HEK293 (cell line): ENCODE results near the gene RAP2A.

Experiments
- CTCF ChIA-PET: fragments of 350-600 bp; formaldehyde crosslinking; extraction: SDS; loops from one replicate; lab custom pipeline; 2021; ENCODE audit warnings: antibody characterized with exemption; lab: Yijun Ruan, JAX
- POLR2A ChIA-PET: fragments of 300-600 bp; formaldehyde crosslinking; extraction: SDS; loops from one replicate; lab custom pipeline; 2020; ENCODE audit warnings: antibody characterized with exemption, inconsistent platforms; lab: Yijun Ruan, JAX
- H3K27ac ChIP-seq: fragments of 200-500 bp; sonication (Bioruptor generic); 2 replicates; pipeline ENCODE4 v1.5.1; 2014; ENCODE audit warnings: low read depth, low read length, control low read depth, inconsistent platforms; ENCODE audit errors: extremely low read depth
- H3K36me3 ChIP-seq, 2 experiments: fragments of 200-500 bp in 1 of 2; sonication (Bioruptor generic) in 1 of 2; 1 replicate in 1 of 2; 2 replicates in 1 of 2; pipeline ENCODE4 v1.5.1; 2014 to 2017; ENCODE audit warnings: inconsistent platforms in 2 of 2, low read length in 2 of 2; ENCODE audit not compliant: control insufficient read depth in 2 of 2, insufficient read depth in 1 of 2
- H3K4me1 ChIP-seq: fragments of 200-500 bp; sonication (Bioruptor generic); 2 replicates; pipeline ENCODE4 v1.5.1; 2014; ENCODE audit warnings: mild to moderate bottlenecking, low read length, inconsistent platforms; ENCODE audit not compliant: control insufficient read depth, insufficient read depth
- H3K4me3 ChIP-seq: 2 replicates; pipeline ENCODE4 v1.5.1; 2011; ENCODE audit warnings: low read depth, mild to moderate bottlenecking, control low read depth, low read length, moderate library complexity
- H3K9me3 ChIP-seq: fragments of 200-500 bp; sonication (Bioruptor generic); 2 replicates; pipeline ENCODE4 v1.5.1; 2014; ENCODE audit warnings: low read depth, low read length, inconsistent platforms; ENCODE audit not compliant: control insufficient read depth, insufficient read depth
- AEBP2 ChIP-seq: fragments of 450-650 bp; formaldehyde crosslinking; IDR thresholded peaks from 2 replicates; pipeline ENCODE4 v1.5.1; 2016; ENCODE audit warnings: missing biosample characterization, missing genetic modification characterization, borderline replicate concordance
- GLIS2 ChIP-seq: fragments of 450-650 bp; formaldehyde crosslinking; IDR thresholded peaks from 2 replicates; pipeline ENCODE4 v1.5.1; 2016; ENCODE audit warnings: missing biosample characterization, missing genetic modification characterization
- KLF16 ChIP-seq: fragments of 450-650 bp; formaldehyde crosslinking; IDR thresholded peaks from 2 replicates; pipeline ENCODE4 v1.5.1; 2017; ENCODE audit warnings: missing biosample characterization, missing genetic modification characterization
- MYNN ChIP-seq: fragments of 450-650 bp; formaldehyde crosslinking; IDR thresholded peaks from 2 replicates; pipeline ENCODE4 v1.5.1; 2016; ENCODE audit warnings: missing biosample characterization, missing genetic modification characterization, borderline replicate concordance
- OSR2 ChIP-seq: fragments of 450-650 bp; formaldehyde crosslinking; IDR thresholded peaks from 2 replicates; pipeline ENCODE4 v1.5.1; 2016; ENCODE audit warnings: missing biosample characterization, missing genetic modification characterization
- SETDB1 ChIP-seq: IDR thresholded peaks from one replicate; pipeline ENCODE4 v1.6.1; 2017; ENCODE audit warnings: mild to moderate bottlenecking, low read length, moderate library complexity, mixed read lengths; ENCODE audit not compliant: insufficient read length
- ZNF2 ChIP-seq: fragments of 450-650 bp; formaldehyde crosslinking; IDR thresholded peaks from 2 replicates; pipeline ENCODE4 v1.5.1; 2016; ENCODE audit warnings: missing biosample characterization, missing genetic modification characterization
- ZNF571 ChIP-seq: fragments of 450-650 bp; formaldehyde crosslinking; IDR thresholded peaks from 2 replicates; pipeline ENCODE4 v1.5.0; 2017; ENCODE audit warnings: missing biosample characterization, missing genetic modification characterization
- ZNF664 ChIP-seq: fragments of 450-650 bp; formaldehyde crosslinking; IDR thresholded peaks from 2 replicates; pipeline ENCODE4 v1.5.1; 2016; ENCODE audit warnings: missing biosample characterization, missing genetic modification characterization
- ZNF76 ChIP-seq: fragments of 450-650 bp; formaldehyde crosslinking; IDR thresholded peaks from 2 replicates; pipeline ENCODE4; 2016; ENCODE audit warnings: low read depth, missing biosample characterization, missing genetic modification characterization, borderline replicate concordance
- TF ChIP-seq, protein P1 (sequence below): fragments of 450-650 bp; formaldehyde crosslinking; IDR thresholded peaks from 2 replicates; pipeline ENCODE4 v1.5.1; 2016; ENCODE audit warnings: missing biosample characterization, missing genetic modification characterization
- TF ChIP-seq, protein P2 (sequence below): fragments of 450-650 bp; formaldehyde crosslinking; IDR thresholded peaks from 2 replicates; pipeline ENCODE4 v1.5.1; 2017; ENCODE audit warnings: missing biosample characterization, missing genetic modification characterization
- TF ChIP-seq, protein P3 (sequence below): fragments of 450-650 bp; formaldehyde crosslinking; IDR thresholded peaks from 2 replicates; pipeline ENCODE4 v1.5.1; 2016; ENCODE audit warnings: missing biosample characterization, missing genetic modification characterization, borderline replicate concordance

Gene RAP2A

DNA sequence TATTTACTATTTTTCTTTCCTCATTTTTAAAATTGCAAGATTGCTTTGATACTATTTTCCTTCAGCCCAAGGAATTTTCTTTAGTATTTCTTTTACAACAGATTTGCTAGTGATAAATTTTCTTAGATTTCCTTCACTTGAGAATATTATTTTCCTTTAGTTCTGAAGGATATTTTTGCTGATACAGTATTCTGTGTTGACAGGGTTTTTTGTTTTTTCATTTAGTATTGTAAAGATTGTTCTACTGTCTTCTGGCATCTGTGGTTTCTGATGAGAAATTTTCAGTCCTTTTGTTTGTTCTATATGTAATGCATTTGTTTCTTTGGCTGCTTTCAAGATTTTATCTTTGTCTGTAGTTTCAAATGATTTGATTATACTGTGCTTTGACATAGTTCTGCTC, 20.7 kb downstream of the RAP2A start:
- POLR2A ChIA-PET: no interaction called here
- H3K9me3 ChIP-seq: no peaks in the 10 kb centered on the region
- no peaks in the 10 kb centered on the region for H3K4me1 ChIP-seq
- no peak overlapping the region for H3K4me3 ChIP-seq
- peak; percentile 82 for TF ChIP-seq SETDB1
- no peak for TF ChIP-seq ZNF571
- CTCF ChIA-PET: no interaction called here
- H3K27ac ChIP-seq: no peak overlapping the region
- peaks cover 0 to 5% of the 10 kb centered on the region in 2 experiments; a peak in 1 of 3 replicates for H3K36me3 ChIP-seq

DNA sequence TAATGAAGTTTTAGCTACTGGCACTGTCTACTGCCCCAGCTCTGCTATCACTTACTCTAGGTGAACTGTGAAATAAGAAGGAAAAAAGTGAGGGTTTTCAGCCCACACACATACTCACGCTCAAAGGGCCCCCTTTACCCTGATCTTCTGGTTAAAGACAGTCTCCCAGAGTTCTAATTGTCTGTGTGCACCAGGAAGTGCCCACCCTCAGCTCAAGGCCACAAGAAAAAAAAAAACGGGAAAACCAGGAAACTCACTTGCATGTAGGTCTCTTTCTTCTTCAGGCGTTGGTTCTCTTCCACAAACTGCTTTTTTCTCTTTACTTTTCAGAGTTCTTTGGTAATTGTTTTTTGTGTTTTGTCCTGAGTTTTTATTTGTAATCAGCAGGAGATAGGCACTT, 22.1 kb downstream of the RAP2A start:
- ChIA-PET POLR2A (interaction anchor here (1.0 kb wide), 1 partner anchor 23 kb away, joined by 3 read pairs; no protein-coding TSS in a partner anchor), CTCF (interaction anchor here (0.5 kb wide), 1 partner anchor 135 kb away, joined by 3 read pairs; no protein-coding TSS in a partner anchor)
- no peak overlapping the region for H3K27ac ChIP-seq
- peaks cover 0 to 5% of the 10 kb centered on the region in 2 experiments; a peak in 1 of 3 replicates for H3K36me3 ChIP-seq
- TF ChIP-seq KLF16 (tag by site-specific recombination) (no peak), GLIS2 (no peak)
- TF ChIP-seq, protein P1, sequence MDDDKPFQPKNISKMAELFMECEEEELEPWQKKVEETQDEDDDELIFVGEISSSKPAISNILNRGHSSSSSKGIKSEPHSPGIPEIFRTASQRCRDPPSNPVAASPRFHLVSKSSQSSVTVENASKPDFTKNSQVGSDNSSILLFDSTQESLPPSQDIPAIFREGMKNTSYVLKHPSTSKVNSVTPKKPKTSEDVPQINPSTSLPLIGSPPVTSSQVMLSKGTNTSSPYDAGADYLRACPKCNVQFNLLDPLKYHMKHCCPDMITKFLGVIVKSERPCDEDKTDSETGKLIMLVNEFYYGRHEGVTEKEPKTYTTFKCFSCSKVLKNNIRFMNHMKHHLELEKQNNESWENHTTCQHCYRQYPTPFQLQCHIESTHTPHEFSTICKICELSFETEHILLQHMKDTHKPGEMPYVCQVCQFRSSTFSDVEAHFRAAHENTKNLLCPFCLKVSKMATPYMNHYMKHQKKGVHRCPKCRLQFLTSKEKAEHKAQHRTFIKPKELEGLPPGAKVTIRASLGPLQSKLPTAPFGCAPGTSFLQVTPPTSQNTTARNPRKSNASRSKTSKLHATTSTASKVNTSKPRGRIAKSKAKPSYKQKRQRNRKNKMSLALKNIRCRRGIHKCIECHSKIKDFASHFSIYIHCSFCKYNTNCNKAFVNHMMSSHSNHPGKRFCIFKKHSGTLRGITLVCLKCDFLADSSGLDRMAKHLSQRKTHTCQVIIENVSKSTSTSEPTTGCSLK (tag by site-specific recombination): no peak
- H3K4me3 ChIP-seq: no peak overlapping the region
- no peaks in the 10 kb centered on the region for H3K9me3 ChIP-seq
- H3K4me1 ChIP-seq: 0 out of 2 replicates have a peak, but pooled peaks cover 3% of the 10 kb centered on the region

- TF ChIP-seq ZNF76 (tag by site-specific recombination): no peak
- TF ChIP-seq ZNF664 (tag by site-specific recombination): no peak
- TF ChIP-seq MYNN (tag by site-specific recombination): no peak
- no peak for TF ChIP-seq ZNF2 (tag by site-specific recombination)
- TF ChIP-seq, protein P2, sequence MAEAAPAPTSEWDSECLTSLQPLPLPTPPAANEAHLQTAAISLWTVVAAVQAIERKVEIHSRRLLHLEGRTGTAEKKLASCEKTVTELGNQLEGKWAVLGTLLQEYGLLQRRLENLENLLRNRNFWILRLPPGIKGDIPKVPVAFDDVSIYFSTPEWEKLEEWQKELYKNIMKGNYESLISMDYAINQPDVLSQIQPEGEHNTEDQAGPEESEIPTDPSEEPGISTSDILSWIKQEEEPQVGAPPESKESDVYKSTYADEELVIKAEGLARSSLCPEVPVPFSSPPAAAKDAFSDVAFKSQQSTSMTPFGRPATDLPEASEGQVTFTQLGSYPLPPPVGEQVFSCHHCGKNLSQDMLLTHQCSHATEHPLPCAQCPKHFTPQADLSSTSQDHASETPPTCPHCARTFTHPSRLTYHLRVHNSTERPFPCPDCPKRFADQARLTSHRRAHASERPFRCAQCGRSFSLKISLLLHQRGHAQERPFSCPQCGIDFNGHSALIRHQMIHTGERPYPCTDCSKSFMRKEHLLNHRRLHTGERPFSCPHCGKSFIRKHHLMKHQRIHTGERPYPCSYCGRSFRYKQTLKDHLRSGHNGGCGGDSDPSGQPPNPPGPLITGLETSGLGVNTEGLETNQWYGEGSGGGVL (tag by site-specific recombination): no peak
- TF ChIP-seq, protein P3, sequence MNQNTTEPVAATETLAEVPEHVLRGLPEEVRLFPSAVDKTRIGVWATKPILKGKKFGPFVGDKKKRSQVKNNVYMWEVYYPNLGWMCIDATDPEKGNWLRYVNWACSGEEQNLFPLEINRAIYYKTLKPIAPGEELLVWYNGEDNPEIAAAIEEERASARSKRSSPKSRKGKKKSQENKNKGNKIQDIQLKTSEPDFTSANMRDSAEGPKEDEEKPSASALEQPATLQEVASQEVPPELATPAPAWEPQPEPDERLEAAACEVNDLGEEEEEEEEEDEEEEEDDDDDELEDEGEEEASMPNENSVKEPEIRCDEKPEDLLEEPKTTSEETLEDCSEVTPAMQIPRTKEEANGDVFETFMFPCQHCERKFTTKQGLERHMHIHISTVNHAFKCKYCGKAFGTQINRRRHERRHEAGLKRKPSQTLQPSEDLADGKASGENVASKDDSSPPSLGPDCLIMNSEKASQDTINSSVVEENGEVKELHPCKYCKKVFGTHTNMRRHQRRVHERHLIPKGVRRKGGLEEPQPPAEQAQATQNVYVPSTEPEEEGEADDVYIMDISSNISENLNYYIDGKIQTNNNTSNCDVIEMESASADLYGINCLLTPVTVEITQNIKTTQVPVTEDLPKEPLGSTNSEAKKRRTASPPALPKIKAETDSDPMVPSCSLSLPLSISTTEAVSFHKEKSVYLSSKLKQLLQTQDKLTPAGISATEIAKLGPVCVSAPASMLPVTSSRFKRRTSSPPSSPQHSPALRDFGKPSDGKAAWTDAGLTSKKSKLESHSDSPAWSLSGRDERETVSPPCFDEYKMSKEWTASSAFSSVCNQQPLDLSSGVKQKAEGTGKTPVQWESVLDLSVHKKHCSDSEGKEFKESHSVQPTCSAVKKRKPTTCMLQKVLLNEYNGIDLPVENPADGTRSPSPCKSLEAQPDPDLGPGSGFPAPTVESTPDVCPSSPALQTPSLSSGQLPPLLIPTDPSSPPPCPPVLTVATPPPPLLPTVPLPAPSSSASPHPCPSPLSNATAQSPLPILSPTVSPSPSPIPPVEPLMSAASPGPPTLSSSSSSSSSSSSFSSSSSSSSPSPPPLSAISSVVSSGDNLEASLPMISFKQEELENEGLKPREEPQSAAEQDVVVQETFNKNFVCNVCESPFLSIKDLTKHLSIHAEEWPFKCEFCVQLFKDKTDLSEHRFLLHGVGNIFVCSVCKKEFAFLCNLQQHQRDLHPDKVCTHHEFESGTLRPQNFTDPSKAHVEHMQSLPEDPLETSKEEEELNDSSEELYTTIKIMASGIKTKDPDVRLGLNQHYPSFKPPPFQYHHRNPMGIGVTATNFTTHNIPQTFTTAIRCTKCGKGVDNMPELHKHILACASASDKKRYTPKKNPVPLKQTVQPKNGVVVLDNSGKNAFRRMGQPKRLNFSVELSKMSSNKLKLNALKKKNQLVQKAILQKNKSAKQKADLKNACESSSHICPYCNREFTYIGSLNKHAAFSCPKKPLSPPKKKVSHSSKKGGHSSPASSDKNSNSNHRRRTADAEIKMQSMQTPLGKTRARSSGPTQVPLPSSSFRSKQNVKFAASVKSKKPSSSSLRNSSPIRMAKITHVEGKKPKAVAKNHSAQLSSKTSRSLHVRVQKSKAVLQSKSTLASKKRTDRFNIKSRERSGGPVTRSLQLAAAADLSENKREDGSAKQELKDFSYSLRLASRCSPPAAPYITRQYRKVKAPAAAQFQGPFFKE (tag by site-specific recombination): no peak
- no peak for TF ChIP-seq AEBP2 (tag by site-specific recombination)
- no peak for TF ChIP-seq OSR2 (tag by site-specific recombination)
- ChIA-PET CTCF (interaction anchor here (0.6 kb wide), 2 partner anchors 262 to 341 kb away, joined by 3 to 4 read pairs; no protein-coding TSS in a partner anchor), POLR2A (no interaction called here)
- peaks cover 0 to 4% of the 10 kb centered on the region in 2 experiments; a peak in 1 of 3 replicates for H3K36me3 ChIP-seq
- H3K9me3 ChIP-seq: no peaks in the 10 kb centered on the region
- no peak overlapping the region for H3K27ac ChIP-seq
- no peak overlapping the region for H3K4me3 ChIP-seq
- H3K4me1 ChIP-seq: 0 out of 2 replicates have a peak, but pooled peaks cover 3% of the 10 kb centered on the region
These were observed 25.3 kb downstream of the RAP2A start for GRCh38 chr13:97459215-97459777.
